AG04450 (cell line): ENCODE results near the gene DPM1. TPM values are rescaled to one million over a fixed set of nuclear protein-coding genes. Genes with fewer than 3 reads are reported as not detected.

ENCODE experiments used
- CTCF ChIA-PET: fragments of 300-600, 350-600 bp; formaldehyde crosslinking; extraction: SDS; loops from one replicate; lab custom pipeline; 2022; ENCODE audit warnings: antibody characterized with exemption, inconsistent platforms; lab: Charles Lee
- POLR2A ChIA-PET: fragments of 350-600 bp; formaldehyde crosslinking; extraction: SDS; loops from one replicate; lab custom pipeline; 2021; ENCODE audit warnings: antibody characterized with exemption, inconsistent platforms; lab: Yijun Ruan, JAX
- DNase-seq: peaks from one replicate; pipeline ENCODE4 v3.0.0-alpha.2; 2011; ENCODE audit warnings: low read depth, low spot score
- H3K27ac ChIP-seq: one replicate; pipeline ENCODE4 v1.5.1; 2012; ENCODE audit warnings: low read depth, low read length, control low read depth
- H3K27me3 ChIP-seq: one replicate; pipeline ENCODE4 v1.6.0; 2012; ENCODE audit warnings: low read length; ENCODE audit not compliant: control insufficient read depth, insufficient read depth
- H3K4me3 ChIP-seq: 2 replicates; pipeline ENCODE4 v1.5.1; 2011; ENCODE audit warnings: mild to moderate bottlenecking, low read depth, low read length, control low read depth
- H3K9me3 ChIP-seq: 2 replicates; pipeline ENCODE4 v1.5.1; 2012; ENCODE audit warnings: low read length; ENCODE audit not compliant: control insufficient read depth, insufficient read depth
- polyA plus RNA-seq: library from polyadenylated mRNA; depleted of rRNA; stranded (reverse); fragments of >200 nt; gene quantifications from 2 replicates; pipeline ENCODE4 v1.2.3, GENCODE V29; 2011
- TF ChIP-seq, protein P1 (sequence below): IDR thresholded peaks from 2 replicates; pipeline ENCODE4 v1.5.1; 2011; ENCODE audit warnings: low read depth, low read length, control low read depth, inconsistent platforms

The DPM1 gene
- polyA plus RNA-seq, 1 experiment, result 67.5 TPM

DNA sequence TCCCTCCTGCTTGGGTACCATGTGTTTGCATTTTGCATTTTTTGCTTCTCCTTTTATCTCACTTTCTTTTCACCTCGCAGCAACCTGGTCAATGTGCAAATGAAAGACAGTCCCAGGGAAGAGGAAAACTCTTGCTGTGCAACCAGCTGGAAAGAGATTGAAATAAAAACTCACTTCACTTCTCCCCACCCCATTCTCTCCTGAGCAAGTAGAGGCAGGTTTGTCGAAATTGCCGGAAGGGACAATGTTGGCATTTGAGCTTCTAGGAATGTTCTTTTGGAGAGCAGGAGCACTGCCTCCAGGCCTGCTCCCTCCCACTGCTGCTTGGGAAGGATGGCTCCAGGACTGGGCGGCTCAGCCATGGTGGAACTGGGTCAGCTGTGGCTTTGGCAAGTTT is 34.0 kb upstream of the DPM1 start:
- TF ChIP-seq, protein P1, sequence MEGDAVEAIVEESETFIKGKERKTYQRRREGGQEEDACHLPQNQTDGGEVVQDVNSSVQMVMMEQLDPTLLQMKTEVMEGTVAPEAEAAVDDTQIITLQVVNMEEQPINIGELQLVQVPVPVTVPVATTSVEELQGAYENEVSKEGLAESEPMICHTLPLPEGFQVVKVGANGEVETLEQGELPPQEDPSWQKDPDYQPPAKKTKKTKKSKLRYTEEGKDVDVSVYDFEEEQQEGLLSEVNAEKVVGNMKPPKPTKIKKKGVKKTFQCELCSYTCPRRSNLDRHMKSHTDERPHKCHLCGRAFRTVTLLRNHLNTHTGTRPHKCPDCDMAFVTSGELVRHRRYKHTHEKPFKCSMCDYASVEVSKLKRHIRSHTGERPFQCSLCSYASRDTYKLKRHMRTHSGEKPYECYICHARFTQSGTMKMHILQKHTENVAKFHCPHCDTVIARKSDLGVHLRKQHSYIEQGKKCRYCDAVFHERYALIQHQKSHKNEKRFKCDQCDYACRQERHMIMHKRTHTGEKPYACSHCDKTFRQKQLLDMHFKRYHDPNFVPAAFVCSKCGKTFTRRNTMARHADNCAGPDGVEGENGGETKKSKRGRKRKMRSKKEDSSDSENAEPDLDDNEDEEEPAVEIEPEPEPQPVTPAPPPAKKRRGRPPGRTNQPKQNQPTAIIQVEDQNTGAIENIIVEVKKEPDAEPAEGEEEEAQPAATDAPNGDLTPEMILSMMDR, result no peak
- ChIA-PET CTCF (interaction anchor here (0.6 to 8.0 kb wide), 23 partner anchors 9 to 1136 kb away, joined by 3 to 295 read pairs (median 4); partner anchors contain the start of gene BCAS4), POLR2A (no interaction called here)
- H3K27me3 ChIP-seq, result no peaks in the 10 kb centered on the region
- H3K9me3 ChIP-seq, result no peaks in the 10 kb centered on the region
- no peak overlapping the region for H3K27ac ChIP-seq
- no peak for DNase-seq
- no peak overlapping the region for H3K4me3 ChIP-seq

DNA sequence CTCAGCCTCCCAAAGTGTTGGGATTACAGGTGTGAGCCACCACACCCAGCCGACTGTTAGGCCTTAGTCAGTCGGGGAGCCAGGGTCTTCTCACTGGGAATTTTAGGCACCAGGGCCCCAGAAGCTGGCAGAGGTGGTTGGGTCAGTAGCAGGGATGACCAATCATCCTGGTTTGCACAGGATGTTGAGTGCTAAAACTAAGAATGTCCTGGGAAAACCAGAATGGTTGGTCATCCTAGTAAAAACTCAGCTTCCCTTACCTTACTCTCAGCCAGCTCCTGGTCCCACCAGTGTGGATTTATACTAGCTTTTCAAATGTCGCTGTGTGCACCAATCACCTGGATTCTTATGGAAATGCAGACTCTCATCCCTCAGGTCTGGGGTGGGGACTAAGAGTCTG is 32.7 kb upstream of the DPM1 start:
- H3K4me3 ChIP-seq, result no peak overlapping the region
- TF ChIP-seq, protein P1, result no peak
- DNase-seq, result no peak
- H3K27me3 ChIP-seq, result no peaks in the 10 kb centered on the region
- ChIA-PET POLR2A (no interaction called here), CTCF (interaction anchor here (1.7 to 8.0 kb wide), 4 partner anchors 10 to 604 kb away, joined by 7 to 295 read pairs (median 14); no protein-coding TSS in a partner anchor)
- H3K9me3 ChIP-seq, result no peaks in the 10 kb centered on the region
- H3K27ac ChIP-seq, result no peak overlapping the region

DNA sequence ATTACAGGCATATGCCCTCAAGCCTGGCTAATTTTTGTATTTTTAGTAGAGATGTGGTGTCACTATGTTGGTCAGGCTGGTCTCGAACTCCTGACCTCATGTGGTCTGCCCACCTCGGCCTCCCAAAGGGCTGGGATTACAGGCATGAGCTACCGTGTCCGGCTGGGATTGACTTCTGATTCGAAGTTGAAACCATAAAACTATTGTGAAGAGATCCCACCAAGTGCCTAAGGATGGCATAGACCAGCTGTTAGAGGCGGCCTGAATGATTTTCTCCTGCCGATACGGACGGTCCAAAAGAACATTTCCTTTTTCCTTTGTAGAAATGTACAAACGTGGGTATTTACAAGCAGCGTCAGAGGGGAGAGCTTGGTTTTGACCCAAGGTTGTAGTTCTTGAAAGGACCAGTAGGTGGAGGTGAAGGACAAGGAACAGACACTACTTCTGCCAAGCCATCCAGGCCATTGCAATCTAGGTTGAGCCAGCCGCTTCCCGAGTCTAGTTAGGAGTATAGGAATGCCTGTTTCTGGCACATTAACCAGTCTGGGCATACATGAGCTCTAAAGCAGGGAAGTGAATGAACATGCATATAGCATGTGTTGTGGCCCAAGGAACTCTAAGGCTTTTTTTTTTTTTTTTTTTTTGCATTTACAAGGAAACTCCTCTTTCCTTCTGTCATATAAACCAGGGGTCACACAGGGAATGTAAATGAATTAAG is 29.3 kb upstream of the DPM1 start:
- Histone ChIP-seq H3K9me3 (no peaks in the 10 kb centered on the region), H3K27me3 (no peaks in the 10 kb centered on the region), H3K4me3 (no peak overlapping the region), H3K27ac (no peak overlapping the region)
- CTCF ChIA-PET, result interaction anchor here (0.5 to 8.0 kb wide), 72 partner anchors 9 to 1162 kb away, joined by 3 to 295 read pairs (median 4); partner anchors contain the start of genes BCAS4 and KCNG1
- TF ChIP-seq, protein P1, result peak; percentile 92
- peak; percentile 81 for DNase-seq
- POLR2A ChIA-PET, result interaction anchor here (0.5 to 1.1 kb wide), 7 partner anchors 29 to 392 kb away, joined by 3 to 9 read pairs (median 6); partner anchors contain the start of genes DPM1 and MOCS3

DNA sequence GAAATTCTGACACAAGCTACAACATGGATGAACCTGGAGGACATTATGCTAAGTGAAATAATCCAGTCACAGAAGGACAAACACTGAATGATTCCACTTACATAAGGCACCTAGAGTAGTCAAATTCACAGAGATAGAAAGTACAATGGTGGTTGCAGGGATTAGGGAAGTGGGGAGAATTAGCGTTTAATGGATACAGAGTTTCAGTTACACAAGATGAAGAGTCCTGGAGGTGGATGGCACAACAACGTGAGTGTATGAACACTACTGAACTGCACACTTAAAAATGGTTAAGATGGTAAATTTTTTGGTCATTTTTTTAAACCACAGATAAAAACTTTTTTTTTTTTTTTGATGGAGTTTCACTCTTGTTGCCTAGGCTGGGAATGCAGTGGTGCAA is 25.0 kb upstream of the DPM1 start:
- H3K27ac ChIP-seq, result no peak overlapping the region
- DNase-seq, result no peak
- POLR2A ChIA-PET, result no interaction called here
- CTCF ChIA-PET, result interaction anchor here (0.6 to 5.5 kb wide), 5 partner anchors 9 to 612 kb away, joined by 3 to 57 read pairs (median 3); no protein-coding TSS in a partner anchor
- TF ChIP-seq, protein P1, result no peak
- no peak overlapping the region for H3K4me3 ChIP-seq
- H3K9me3 ChIP-seq, result no peaks in the 10 kb centered on the region
- H3K27me3 ChIP-seq, result no peaks in the 10 kb centered on the region

DNA sequence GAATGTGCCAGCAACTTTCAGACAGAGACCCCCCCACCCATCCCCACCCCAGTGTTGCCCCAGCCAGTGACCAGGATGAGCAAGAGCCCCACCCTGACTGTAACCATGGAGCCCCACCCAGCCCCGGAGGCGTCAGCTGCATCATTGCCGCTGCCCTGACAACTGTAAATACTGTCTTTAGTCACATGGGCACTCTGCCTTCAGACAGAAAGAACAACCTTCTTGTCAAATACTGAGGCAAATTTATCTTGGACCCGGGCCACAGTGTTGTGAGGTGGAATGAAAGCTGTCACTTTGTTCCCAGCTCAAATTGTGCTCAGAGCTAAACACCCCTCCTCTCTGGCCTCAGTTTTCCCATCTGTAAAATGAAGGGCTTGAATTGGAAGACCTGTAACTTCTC is 24.0 kb upstream of the DPM1 start:
- ChIA-PET POLR2A (interaction anchor here (0.7 kb wide), 1 partner anchor 359 kb away, joined by 3 read pairs; no protein-coding TSS in a partner anchor), CTCF (interaction anchor here (0.5 to 5.5 kb wide), 23 partner anchors 10 to 1163 kb away, joined by 3 to 57 read pairs (median 4); partner anchors contain the start of genes BCAS4, DPM1 and MOCS3)
- H3K4me3 ChIP-seq, result no peak overlapping the region
- DNase-seq, result no peak
- H3K27ac ChIP-seq, result no peak overlapping the region
- no peaks in the 10 kb centered on the region for H3K9me3 ChIP-seq
- TF ChIP-seq, protein P1, result no peak
- H3K27me3 ChIP-seq, result no peaks in the 10 kb centered on the region
